ENCODE results near the gene PHC3. TPM values are rescaled to one million over a fixed set of nuclear protein-coding genes. Genes with fewer than 3 reads are reported as not detected.
"Not testable (repeated sequence)": the region's sequence is repeated elsewhere in the genome, so short reads cannot be mapped to it uniquely, and the experiment has no call there.

The PHC3 gene, protein sequence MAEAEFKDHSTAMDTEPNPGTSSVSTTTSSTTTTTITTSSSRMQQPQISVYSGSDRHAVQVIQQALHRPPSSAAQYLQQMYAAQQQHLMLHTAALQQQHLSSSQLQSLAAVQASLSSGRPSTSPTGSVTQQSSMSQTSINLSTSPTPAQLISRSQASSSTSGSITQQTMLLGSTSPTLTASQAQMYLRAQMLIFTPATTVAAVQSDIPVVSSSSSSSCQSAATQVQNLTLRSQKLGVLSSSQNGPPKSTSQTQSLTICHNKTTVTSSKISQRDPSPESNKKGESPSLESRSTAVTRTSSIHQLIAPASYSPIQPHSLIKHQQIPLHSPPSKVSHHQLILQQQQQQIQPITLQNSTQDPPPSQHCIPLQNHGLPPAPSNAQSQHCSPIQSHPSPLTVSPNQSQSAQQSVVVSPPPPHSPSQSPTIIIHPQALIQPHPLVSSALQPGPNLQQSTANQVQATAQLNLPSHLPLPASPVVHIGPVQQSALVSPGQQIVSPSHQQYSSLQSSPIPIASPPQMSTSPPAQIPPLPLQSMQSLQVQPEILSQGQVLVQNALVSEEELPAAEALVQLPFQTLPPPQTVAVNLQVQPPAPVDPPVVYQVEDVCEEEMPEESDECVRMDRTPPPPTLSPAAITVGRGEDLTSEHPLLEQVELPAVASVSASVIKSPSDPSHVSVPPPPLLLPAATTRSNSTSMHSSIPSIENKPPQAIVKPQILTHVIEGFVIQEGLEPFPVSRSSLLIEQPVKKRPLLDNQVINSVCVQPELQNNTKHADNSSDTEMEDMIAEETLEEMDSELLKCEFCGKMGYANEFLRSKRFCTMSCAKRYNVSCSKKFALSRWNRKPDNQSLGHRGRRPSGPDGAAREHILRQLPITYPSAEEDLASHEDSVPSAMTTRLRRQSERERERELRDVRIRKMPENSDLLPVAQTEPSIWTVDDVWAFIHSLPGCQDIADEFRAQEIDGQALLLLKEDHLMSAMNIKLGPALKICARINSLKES
- total RNA-seq (2014; rRNA removed; shearing (Covaris generic)) = 18.5 and 19.8 TPM in 2 replicates

GRCh38 chr3:170180908-170181885 is at the start of gene PHC3:
TSS of gene PHC3 (minus strand) at chr3:170181733. CDS start at chr3:170181715, 18 bp downstream.
- DNase-seq (ENCODE audit: low spot score) = peak; percentile 90

DNA sequence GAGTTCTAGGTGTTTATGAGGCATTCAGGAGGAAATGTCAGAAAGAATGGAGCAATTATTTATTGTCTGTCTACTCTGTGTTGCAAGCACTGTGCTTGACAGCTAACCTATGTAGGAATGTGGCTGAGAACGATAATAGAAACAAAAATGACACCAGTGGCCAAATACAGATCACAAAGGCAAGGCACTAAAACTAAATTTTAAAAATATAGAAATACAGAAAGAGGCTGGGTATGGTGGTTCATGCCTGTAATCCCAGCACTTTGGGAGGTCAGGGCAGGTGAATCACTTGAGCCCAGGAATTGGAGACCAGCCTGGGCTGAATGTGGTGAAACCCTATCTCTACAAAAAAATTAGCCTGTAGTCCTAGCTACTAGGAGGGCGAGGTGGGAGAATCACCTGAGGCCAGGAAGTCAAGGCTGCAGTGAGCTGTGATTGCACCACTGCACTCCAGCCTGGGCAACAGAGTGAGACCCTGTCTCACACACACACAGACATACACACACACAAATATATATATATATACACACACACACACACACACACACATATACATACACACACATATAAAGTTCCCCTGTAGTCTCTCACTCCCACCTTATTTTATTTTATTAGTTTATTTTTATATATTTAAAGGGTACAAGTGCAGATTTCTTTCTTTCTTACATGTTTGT is 46.7 kb upstream of the PHC3 start:
- peak; percentile 18 for DNase-seq (ENCODE audit: low spot score)

DNA sequence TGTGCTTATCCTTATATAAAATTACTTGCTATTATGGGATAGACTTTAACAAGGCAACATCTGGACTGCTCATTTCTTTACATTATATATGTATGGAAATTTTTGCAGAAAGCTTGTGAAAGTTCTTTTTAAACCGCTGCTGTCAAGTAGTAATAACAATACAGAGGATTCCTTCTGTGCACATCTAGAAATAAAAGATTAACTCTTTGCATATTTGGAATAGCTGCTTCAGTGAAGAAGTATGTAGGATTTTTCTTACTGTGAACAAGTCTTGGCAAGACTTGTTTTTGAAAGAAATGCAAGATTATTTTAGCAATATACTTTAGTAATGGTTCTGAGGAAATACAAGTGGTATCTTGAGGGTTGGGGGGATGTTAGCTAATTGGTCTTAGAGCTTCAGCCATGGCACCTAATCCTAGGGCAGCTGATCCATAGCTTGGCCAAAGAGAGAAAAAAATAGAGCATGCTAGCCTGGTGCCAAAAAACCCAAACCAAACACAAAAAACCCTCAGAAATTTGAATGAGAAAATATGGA is 45.0 kb upstream of the PHC3 start:
- DNase-seq (ENCODE audit: low spot score) = no peak

- DNase-seq (ENCODE audit: low spot score) = no peak
Measured at GRCh38 chr3:170225166-170225565, 43.6 kb upstream of the PHC3 start.

- peak; percentile 39 for DNase-seq (ENCODE audit: low spot score)
Measured at GRCh38 chr3:170222647-170223541, 41.4 kb upstream of the PHC3 start.

GRCh38 chr3:170221924-170222646 is 40.6 kb upstream of the PHC3 start, which contains the start of gene PRKCI:
TSS of gene PRKCI (plus strand) at chr3:170222424. CDS start at chr3:170222670, 246 bp downstream.
- DNase-seq (ENCODE audit: low spot score) = peak; percentile 94

DNA sequence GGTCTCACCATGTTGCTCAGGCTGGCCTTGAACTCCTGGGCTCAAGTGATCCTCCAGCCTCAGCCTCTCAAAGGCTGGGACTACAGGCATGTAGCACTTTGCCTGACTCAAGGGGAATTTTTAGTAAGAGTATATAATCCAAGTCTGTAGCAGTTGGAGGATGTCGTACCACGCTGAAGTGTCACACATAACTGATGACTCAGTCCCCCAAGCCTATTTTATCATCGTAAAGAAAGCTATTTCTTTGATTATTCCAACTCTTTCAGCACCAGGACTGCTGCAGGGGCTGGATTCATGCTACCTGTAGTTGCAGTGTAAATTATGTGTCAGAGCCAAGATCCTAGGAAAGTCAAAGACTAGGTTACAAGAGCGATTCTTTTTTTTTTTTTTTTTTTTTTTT is 39.3 kb upstream of the PHC3 start:
- DNase-seq (ENCODE audit: low spot score) = peak; percentile 77

- no peak for DNase-seq (ENCODE audit: low spot score)
Measured at GRCh38 chr3:170219850-170220249, 38.3 kb upstream of the PHC3 start.

DNA sequence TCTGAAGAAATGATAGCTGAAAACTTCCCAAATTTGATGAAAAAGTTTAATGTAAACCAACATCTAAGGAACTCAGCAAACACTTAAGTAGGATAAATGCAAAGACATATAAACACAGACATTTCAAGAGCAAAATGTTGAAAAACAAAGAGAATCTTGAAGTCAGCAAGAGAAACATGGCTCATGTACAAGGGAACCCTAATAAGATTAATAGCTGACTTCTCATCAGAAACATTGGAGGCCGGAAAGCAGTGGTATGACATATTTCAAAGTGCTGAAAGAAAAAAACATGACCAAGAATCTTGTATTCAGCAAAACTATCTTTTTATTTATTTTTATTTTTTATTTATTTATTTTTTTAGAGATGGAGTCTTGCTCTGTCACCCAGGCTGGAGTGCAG is 30.1 kb upstream of the PHC3 start:
- no peak for DNase-seq (ENCODE audit: low spot score)

- DNase-seq (ENCODE audit: low spot score) = no peak
Measured at GRCh38 chr3:170207717-170208116, 26.2 kb upstream of the PHC3 start.

DNA sequence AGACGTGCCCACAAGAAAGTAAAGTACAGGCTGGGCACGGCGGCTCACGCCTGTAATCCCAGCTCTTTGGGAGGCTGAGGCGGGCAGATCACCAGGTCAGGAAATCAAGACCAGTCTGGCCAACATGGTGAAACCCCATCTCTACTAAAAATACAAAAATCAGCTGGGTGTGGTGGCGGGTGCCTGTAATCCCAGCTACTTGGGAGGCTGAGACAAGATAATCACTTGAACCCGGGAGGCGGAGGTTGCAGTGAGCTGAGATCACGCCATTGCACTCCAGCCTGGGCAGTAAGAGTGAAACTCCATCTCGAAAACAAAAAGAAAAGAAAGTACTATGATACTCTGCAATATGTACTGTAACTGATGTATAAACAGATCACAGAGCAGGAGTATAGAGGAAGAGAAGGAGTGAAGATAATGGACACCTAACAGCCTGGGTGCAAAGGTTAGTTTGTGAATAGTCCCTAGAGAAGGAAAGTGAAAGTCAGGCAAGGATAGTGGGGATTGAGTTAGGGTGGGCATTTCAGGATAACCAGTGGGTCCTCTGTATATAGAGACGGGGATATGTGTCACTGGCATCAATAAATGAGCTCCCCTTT is 24.7 kb upstream of the PHC3 start:
- not testable (repeated sequence) for DNase-seq (ENCODE audit: low spot score)

DNA sequence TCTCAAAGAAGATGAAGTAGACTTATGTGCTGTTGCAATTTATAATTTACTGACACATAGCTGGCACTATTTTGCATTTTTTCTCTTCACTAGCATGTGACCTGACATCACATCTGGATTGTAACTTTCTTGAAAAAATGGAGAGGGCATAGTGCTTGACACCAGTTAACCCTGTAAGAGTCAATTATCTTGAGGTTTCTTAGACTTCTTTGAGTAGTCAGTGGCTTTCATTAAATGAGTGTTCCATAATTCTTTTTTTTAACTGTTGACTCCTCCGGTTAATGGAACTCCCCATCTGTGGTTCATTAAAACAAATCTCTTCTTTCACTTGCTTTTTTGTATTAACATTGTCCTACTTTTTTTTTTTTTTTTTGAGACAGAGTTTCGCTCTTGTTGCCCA is 23.8 kb upstream of the PHC3 start:
- no peak for DNase-seq (ENCODE audit: low spot score)

- DNase-seq (ENCODE audit: low spot score) = no peak
Measured at GRCh38 chr3:170204509-170204908, 23.0 kb upstream of the PHC3 start.

DNA sequence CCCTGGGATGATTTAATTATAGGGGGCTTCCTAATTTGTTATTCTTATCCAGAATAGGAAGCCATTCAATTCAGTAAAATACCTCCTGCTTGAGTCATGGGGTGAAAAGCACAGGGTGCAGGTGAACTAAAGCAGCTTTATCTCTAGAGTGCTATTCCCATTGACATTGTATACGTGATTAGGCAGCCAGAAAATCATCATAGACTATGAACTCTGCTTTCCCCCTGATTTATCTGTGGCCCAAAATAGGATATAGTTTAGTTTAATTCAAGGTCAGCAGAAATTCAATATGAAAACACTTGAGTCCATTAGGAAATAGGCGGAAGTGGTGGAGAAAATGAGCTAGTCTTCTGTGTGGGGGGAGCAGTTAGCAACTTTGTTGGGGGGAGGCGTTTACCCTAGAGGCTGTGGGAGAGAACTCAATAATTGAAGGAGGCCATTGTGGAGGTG is 22.5 kb upstream of the PHC3 start:
- no peak for DNase-seq (ENCODE audit: low spot score)

DNA sequence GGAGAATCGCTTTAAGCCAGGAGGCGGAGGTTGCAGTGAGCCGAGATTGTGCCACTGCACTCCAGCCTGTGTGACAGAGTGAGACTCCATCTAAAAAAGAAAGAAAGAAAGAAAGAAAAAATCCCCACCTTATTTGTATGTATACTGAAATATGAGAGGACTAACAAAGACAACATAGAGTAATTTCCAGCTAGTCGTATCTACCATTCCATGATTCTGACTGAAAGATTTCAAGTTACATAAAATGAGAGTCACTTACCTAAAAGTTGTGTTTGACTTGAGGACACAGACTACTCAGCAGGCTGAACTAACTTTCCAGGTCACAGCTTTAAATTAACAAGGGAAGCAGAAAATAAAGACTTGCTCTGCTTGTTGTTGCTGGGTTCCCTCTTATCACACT is 21.9 kb upstream of the PHC3 start:
- DNase-seq (ENCODE audit: low spot score) = no peak

GRCh38 chr3:170201527-170201926 is 20.0 kb upstream of the PHC3 start:
- no peak for DNase-seq (ENCODE audit: low spot score)

GRCh38 chr3:170200987-170201386 is 19.5 kb upstream of the PHC3 start:
- DNase-seq (ENCODE audit: low spot score) = no peak

- DNase-seq (ENCODE audit: low spot score) = peak; percentile 60
Measured at GRCh38 chr3:170196833-170197232, 15.3 kb upstream of the PHC3 start.

Measured in A172 (cell line).